Liver (tissue), 9 donors: Measurements from ENCODE around the gene LHX3. TPM values are rescaled to one million over a fixed set of nuclear protein-coding genes. Genes with fewer than 3 reads are reported as not detected.

ENCODE experiments used
- DNase-seq: peaks from one replicate; pipeline ENCODE4 v3.0.0-alpha.2; 2017; ENCODE audit warnings: low spot score
- H3K27ac ChIP-seq, 2 donors: one replicate each; pipeline ENCODE4 v1.7.0; 2013; ENCODE audit warnings: inconsistent platforms in 2 of 2, low read length in 2 of 2, control low read depth in 1 of 2, low read depth in 1 of 2, mild to moderate bottlenecking in 1 of 2
- H3K27me3 ChIP-seq, 4 donors: one replicate each; pipeline versions ENCODE4 v1.6.1 to v1.7.0; 2013; ENCODE audit warnings: low read length in 3 of 4, inconsistent platforms in 1 of 4, mild to moderate bottlenecking in 1 of 4, moderate library complexity in 1 of 4; ENCODE audit not compliant: control insufficient read depth in 4 of 4, insufficient read depth in 4 of 4
- H3K36me3 ChIP-seq, 4 donors: one replicate each; pipeline versions ENCODE4 v1.6.1 to v1.7.0; 2013; ENCODE audit warnings: low read length in 3 of 4, mild to moderate bottlenecking in 3 of 4, low read depth in 1 of 4, moderate library complexity in 1 of 4; ENCODE audit not compliant: control insufficient read depth in 4 of 4, insufficient read depth in 3 of 4
- H3K4me1 ChIP-seq, 4 donors: one replicate each; pipeline versions ENCODE4 v1.6.1 to v1.7.0; 2013; ENCODE audit warnings: low read length in 3 of 4, mild to moderate bottlenecking in 3 of 4, moderate library complexity in 1 of 4; ENCODE audit not compliant: control insufficient read depth in 4 of 4, insufficient read depth in 4 of 4
- H3K4me3 ChIP-seq, 3 donors: one replicate each; pipeline versions ENCODE4 v1.6.1 to v1.7.0; 2013; ENCODE audit warnings: low read length in 3 of 3, control low read depth in 1 of 3, low read depth in 1 of 3, mild to moderate bottlenecking in 1 of 3
- H3K9ac ChIP-seq, 2 donors: one replicate each; pipeline ENCODE4 v1.7.0; 2013; ENCODE audit warnings: low read length in 2 of 2, mild to moderate bottlenecking in 2 of 2, moderate library complexity in 2 of 2, control low read depth in 1 of 2, low read depth in 1 of 2
- H3K9me3 ChIP-seq, 4 donors: one replicate each; pipeline versions ENCODE4 v1.6.1 to v1.7.0; 2013; ENCODE audit warnings: low read length in 3 of 4; ENCODE audit not compliant: control insufficient read depth in 4 of 4
- EGR1 ChIP-seq, 2 donors: IDR thresholded peaks; 2 replicates each; pipeline ENCODE4 v1.6.1; 2016 to 2018; ENCODE audit warnings: antibody characterized with exemption in 2 of 2, low read depth in 2 of 2
- FOXA1 ChIP-seq: IDR thresholded peaks from 2 replicates; pipeline ENCODE4 v1.6.1; 2016; ENCODE audit warnings: antibody characterized with exemption
- FOXA2 ChIP-seq: IDR thresholded peaks from 2 replicates; pipeline ENCODE4 v1.6.1; 2016; ENCODE audit warnings: antibody characterized with exemption
- GABPA ChIP-seq, 2 donors: IDR thresholded peaks in 1 of 2; conservative IDR thresholded peaks in 1 of 2; 2 replicates each; pipeline ENCODE4 v1.6.1; 2016; ENCODE audit warnings: antibody characterized with exemption in 2 of 2, mild to moderate bottlenecking in 1 of 2, moderate library complexity in 1 of 2
- HNF4A ChIP-seq, 2 donors: conservative IDR thresholded peaks; 2 replicates each; pipeline ENCODE4 v1.6.1; 2016; ENCODE audit warnings: antibody characterized with exemption in 2 of 2, mild to moderate bottlenecking in 2 of 2
- HNF4G ChIP-seq: IDR thresholded peaks from 2 replicates; pipeline ENCODE4 v1.6.1; 2016; ENCODE audit warnings: antibody characterized with exemption
- JUND ChIP-seq, 2 donors: IDR thresholded peaks; 2 replicates each; pipeline ENCODE4 v1.6.1; 2016; ENCODE audit warnings: antibody characterized with exemption in 2 of 2
- NR2F2 ChIP-seq: IDR thresholded peaks from 2 replicates; pipeline ENCODE4 v1.6.1; 2016; ENCODE audit warnings: antibody characterized with exemption
- RAD21 ChIP-seq, 2 donors: IDR thresholded peaks; 2 replicates each; pipeline ENCODE4 v1.6.1; 2016; ENCODE audit warnings: antibody characterized with exemption in 2 of 2, mild to moderate bottlenecking in 2 of 2
- RXRA ChIP-seq, 2 donors: IDR thresholded peaks; 2 replicates each; pipeline ENCODE4 v1.6.1; 2017 to 2018; ENCODE audit warnings: antibody characterized with exemption in 2 of 2, mild to moderate bottlenecking in 1 of 2
- SP1 ChIP-seq: IDR thresholded peaks from 2 replicates; pipeline ENCODE4 v1.6.1; 2018; ENCODE audit warnings: antibody characterized with exemption, mild to moderate bottlenecking
- TAF1 ChIP-seq: conservative IDR thresholded peaks from 2 replicates; pipeline ENCODE4 v1.6.1; 2016; ENCODE audit warnings: antibody characterized with exemption, mild to moderate bottlenecking
- YY1 ChIP-seq: IDR thresholded peaks from 2 replicates; pipeline ENCODE4 v1.6.1; 2016; ENCODE audit warnings: antibody characterized with exemption, mild to moderate bottlenecking
- WGBS: extraction: QIAGEN DNeasy Blood & Tissue Kit; methylation state at CpG from one replicate; pipeline ENCODE4 v1.1.7; 2013; 5-methylcytosine and 5-hydroxymethylcytosine counted together
- polyA plus RNA-seq, 2 donors: library from polyadenylated mRNA; stranded (reverse) in 1 of 2; unstranded in 1 of 2; fragments of 200-250 nt in 1 of 2; fragments of >200 nt in 1 of 2; fragmentation: Nextera tagmentation in 1 of 2; extraction: Ambion mirVana in 1 of 2; gene quantifications; one replicate each; pipeline versions ENCODE4 v1.2.1 to v1.2.3, GENCODE V29; 2013 to 2015
- total RNA-seq, 2 donors: library from RNA; depleted of rRNA; stranded (reverse); fragments of >200 nt; gene quantifications; one replicate each; pipeline ENCODE4 v1.2.3, GENCODE V29; 2014
- TF ChIP-seq, protein P1 (sequence below): IDR thresholded peaks from 2 replicates; pipeline ENCODE4 v1.6.1; 2016; ENCODE audit warnings: antibody characterized with exemption
- TF ChIP-seq, protein P2 (sequence below): IDR thresholded peaks from 2 replicates; pipeline ENCODE4 v1.6.1; 2016; ENCODE audit warnings: antibody characterized with exemption
- TF ChIP-seq, protein P3 (sequence below): fragments of 150-350 bp; IDR thresholded peaks from 2 replicates; pipeline ENCODE4 v1.5.1; 2017; ENCODE audit warnings: improper control_type of control experiment, low read depth, low read length; ENCODE audit not compliant: missing input control
- TF ChIP-seq, protein P4 (sequence below): IDR thresholded peaks from 2 replicates; pipeline ENCODE4 v1.6.1; 2016; ENCODE audit warnings: antibody characterized with exemption
- TF ChIP-seq, protein P5 (sequence below): IDR thresholded peaks from 2 replicates; pipeline ENCODE4 v1.6.1; 2016; ENCODE audit warnings: antibody characterized with exemption, mild to moderate bottlenecking
- donor health status: healthy.
- donor health status: healthy.
- donor health status: healthy.
- donor health status: healthy.
- donor health status: healthy.

The LHX3 gene
- total and polyA plus RNA-seq, 4 donors = not detected

DNA sequence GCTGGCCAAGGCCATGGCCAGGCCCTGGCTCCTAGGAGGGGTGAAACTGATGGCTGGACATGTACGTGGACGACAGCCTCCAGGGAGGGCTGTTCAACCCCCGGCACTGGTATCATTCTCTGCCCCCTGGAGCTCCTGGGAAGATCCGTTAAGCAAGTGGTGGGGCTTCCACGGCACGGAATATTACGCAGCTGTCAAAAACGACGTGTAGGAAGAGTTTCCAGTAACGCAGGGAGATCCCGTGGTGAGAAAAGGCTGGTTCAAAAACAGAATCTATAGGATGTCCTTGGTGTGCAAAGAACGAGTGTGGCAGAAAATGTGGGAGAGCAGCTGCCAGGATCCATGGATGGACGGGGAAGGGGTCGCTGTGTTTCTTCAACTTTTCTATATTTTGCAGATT is 50.0 kb downstream of the LHX3 start:
- H3K9ac ChIP-seq = no peak overlapping the region
- no peaks in the 10 kb centered on the region for H3K4me1 ChIP-seq
- H3K4me3 ChIP-seq = no peak overlapping the region
- no peaks in the 10 kb centered on the region for H3K27me3 ChIP-seq
- no peak overlapping the region for H3K27ac ChIP-seq
- WGBS = 90% methylated on average over 14 of the region's 14 CpGs
- DNase-seq = no peak
- no peaks in the 10 kb centered on the region for H3K36me3 ChIP-seq
- H3K9me3 ChIP-seq = no peaks in the 10 kb centered on the region
- TF ChIP-seq TAF1 (no peak), FOXA2 (no peak), RAD21 (IDR thresholded peaks at IDR 0.05) (no peak), RXRA (IDR thresholded peaks at IDR 0.05) (no peak), GABPA (IDR thresholded peaks at IDR 0.05 in 1 of 2, conservative IDR thresholded peaks at IDR 0.05 in 1 of 2) (no peak), EGR1 (IDR thresholded peaks at IDR 0.05; ENCODE audit: low read depth in 2 of 2) (no peak), YY1 (no peak), HNF4G (no peak), NR2F2 (no peak), SP1 (no peak), FOXA1 (no peak), JUND (IDR thresholded peaks at IDR 0.05) (no peak), HNF4A (conservative IDR thresholded peaks at IDR 0.05) (no peak)
- TF ChIP-seq, protein P1, sequence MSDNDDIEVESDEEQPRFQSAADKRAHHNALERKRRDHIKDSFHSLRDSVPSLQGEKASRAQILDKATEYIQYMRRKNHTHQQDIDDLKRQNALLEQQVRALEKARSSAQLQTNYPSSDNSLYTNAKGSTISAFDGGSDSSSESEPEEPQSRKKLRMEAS = no peak
- TF ChIP-seq, protein P2, sequence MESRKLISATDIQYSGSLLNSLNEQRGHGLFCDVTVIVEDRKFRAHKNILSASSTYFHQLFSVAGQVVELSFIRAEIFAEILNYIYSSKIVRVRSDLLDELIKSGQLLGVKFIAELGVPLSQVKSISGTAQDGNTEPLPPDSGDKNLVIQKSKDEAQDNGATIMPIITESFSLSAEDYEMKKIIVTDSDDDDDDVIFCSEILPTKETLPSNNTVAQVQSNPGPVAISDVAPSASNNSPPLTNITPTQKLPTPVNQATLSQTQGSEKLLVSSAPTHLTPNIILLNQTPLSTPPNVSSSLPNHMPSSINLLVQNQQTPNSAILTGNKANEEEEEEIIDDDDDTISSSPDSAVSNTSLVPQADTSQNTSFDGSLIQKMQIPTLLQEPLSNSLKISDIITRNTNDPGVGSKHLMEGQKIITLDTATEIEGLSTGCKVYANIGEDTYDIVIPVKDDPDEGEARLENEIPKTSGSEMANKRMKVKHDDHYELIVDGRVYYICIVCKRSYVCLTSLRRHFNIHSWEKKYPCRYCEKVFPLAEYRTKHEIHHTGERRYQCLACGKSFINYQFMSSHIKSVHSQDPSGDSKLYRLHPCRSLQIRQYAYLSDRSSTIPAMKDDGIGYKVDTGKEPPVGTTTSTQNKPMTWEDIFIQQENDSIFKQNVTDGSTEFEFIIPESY = no peak
- TF ChIP-seq, protein P3, sequence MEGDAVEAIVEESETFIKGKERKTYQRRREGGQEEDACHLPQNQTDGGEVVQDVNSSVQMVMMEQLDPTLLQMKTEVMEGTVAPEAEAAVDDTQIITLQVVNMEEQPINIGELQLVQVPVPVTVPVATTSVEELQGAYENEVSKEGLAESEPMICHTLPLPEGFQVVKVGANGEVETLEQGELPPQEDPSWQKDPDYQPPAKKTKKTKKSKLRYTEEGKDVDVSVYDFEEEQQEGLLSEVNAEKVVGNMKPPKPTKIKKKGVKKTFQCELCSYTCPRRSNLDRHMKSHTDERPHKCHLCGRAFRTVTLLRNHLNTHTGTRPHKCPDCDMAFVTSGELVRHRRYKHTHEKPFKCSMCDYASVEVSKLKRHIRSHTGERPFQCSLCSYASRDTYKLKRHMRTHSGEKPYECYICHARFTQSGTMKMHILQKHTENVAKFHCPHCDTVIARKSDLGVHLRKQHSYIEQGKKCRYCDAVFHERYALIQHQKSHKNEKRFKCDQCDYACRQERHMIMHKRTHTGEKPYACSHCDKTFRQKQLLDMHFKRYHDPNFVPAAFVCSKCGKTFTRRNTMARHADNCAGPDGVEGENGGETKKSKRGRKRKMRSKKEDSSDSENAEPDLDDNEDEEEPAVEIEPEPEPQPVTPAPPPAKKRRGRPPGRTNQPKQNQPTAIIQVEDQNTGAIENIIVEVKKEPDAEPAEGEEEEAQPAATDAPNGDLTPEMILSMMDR = no peak
- TF ChIP-seq, protein P4, sequence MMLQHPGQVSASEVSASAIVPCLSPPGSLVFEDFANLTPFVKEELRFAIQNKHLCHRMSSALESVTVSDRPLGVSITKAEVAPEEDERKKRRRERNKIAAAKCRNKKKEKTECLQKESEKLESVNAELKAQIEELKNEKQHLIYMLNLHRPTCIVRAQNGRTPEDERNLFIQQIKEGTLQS = no peak
- TF ChIP-seq, protein P5, sequence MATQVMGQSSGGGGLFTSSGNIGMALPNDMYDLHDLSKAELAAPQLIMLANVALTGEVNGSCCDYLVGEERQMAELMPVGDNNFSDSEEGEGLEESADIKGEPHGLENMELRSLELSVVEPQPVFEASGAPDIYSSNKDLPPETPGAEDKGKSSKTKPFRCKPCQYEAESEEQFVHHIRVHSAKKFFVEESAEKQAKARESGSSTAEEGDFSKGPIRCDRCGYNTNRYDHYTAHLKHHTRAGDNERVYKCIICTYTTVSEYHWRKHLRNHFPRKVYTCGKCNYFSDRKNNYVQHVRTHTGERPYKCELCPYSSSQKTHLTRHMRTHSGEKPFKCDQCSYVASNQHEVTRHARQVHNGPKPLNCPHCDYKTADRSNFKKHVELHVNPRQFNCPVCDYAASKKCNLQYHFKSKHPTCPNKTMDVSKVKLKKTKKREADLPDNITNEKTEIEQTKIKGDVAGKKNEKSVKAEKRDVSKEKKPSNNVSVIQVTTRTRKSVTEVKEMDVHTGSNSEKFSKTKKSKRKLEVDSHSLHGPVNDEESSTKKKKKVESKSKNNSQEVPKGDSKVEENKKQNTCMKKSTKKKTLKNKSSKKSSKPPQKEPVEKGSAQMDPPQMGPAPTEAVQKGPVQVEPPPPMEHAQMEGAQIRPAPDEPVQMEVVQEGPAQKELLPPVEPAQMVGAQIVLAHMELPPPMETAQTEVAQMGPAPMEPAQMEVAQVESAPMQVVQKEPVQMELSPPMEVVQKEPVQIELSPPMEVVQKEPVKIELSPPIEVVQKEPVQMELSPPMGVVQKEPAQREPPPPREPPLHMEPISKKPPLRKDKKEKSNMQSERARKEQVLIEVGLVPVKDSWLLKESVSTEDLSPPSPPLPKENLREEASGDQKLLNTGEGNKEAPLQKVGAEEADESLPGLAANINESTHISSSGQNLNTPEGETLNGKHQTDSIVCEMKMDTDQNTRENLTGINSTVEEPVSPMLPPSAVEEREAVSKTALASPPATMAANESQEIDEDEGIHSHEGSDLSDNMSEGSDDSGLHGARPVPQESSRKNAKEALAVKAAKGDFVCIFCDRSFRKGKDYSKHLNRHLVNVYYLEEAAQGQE = no peak
